Transverse colon (tissue), 4 donors: ENCODE measurements around the gene OR2AK2. TPM values are rescaled to one million over a fixed set of nuclear protein-coding genes. Genes with fewer than 3 reads are reported as not detected.

ENCODE experiments used
- DNase-seq: peaks from one replicate; pipeline ENCODE4 v3.0.0-alpha.2; 2019
- H3K27ac ChIP-seq, 4 donors: fragments of 200-600 bp; sonication (generic); 2 replicates each; pipeline ENCODE4 v1.5.1; 2016 to 2018; ENCODE audit warnings: inconsistent platforms in 4 of 4
- H3K27me3 ChIP-seq: fragments of 200-600 bp; sonication (generic); 2 replicates; pipeline ENCODE4 v1.5.1; 2017; ENCODE audit warnings: inconsistent platforms
- H3K36me3 ChIP-seq, 4 donors: fragments of 200-600 bp; sonication (generic); 2 replicates each; pipeline ENCODE4 v1.5.1; 2017 to 2019; ENCODE audit warnings: inconsistent platforms in 4 of 4
- H3K4me1 ChIP-seq, 4 donors: fragments of 200-600 bp; sonication (generic); 2 replicates each; pipeline ENCODE4 v1.5.1; 2017 to 2020; ENCODE audit warnings: inconsistent platforms in 4 of 4
- H3K4me3 ChIP-seq, 4 donors: fragments of 200-600 bp; sonication (generic); 1 replicate in 1 of 4; 2 replicates in 3 of 4; pipeline versions ENCODE4 v1.5.1 to v1.6.1; 2017 to 2019; ENCODE audit warnings: inconsistent platforms in 4 of 4
- H3K9me3 ChIP-seq, 2 donors: fragments of 200-600 bp; sonication (generic); 2 replicates each; pipeline ENCODE4 v1.5.1; 2017 to 2019; ENCODE audit warnings: inconsistent platforms in 2 of 2
- EP300 ChIP-seq: sonication (generic); formaldehyde crosslinking; IDR thresholded peaks from one replicate; pipeline ENCODE4 v1.6.1; 2017; ENCODE audit warnings: antibody characterized with exemption, low read depth
- POLR2A ChIP-seq: fragments of 450-650 bp; IDR thresholded peaks from one replicate; pipeline ENCODE4 v1.6.1; 2016; ENCODE audit warnings: antibody characterized with exemption, mild to moderate bottlenecking, moderate library complexity
- POLR2AphosphoS5 ChIP-seq, 3 donors: sonication (generic); formaldehyde crosslinking; IDR thresholded peaks; one replicate each; pipeline ENCODE4 v1.6.1; 2016; ENCODE audit warnings: antibody characterized with exemption in 3 of 3
- WGBS, 2 donors: methylation state at CpG; one replicate each; pipeline ENCODE4 v1.1.5; 2018; ENCODE audit warnings: low coverage in 1 of 2; 5-methylcytosine and 5-hydroxymethylcytosine counted together
- in situ Hi-C, 4 donors: fragments of 200-750 bp; cut with MboI; loops; one replicate each; pipeline versions ENCODE4 v1.15.0 to v1.15.1; 2017; ENCODE audit warnings: low sequenced_read_pairs in 3 of 4, low pct_ligation_motif_present in 1 of 4, low pct_unique_long_range_greater_than_20kb in 1 of 4
- intact Hi-C: fragments of 100-400 bp; cut with DNase I; formaldehyde crosslinking; loops from one replicate; pipeline ENCODE4 v1.15.1; 2023; ENCODE audit warnings: low total_unique reads
- total RNA-seq, 4 donors: library from RNA; depleted of rRNA; stranded (reverse); fragments of >200 nt; gene quantifications; one replicate each; pipeline ENCODE4 v1.1.0, GENCODE V29; 2016
- TF ChIP-seq, protein P1 (sequence below), 5 experiments: fragments of 200-600 bp in 3 of 5; fragments of 450-650 bp in 2 of 5; sonication (generic) in 3 of 5; IDR thresholded peaks; 1 replicate in 2 of 5; 2 replicates in 3 of 5; pipeline ENCODE4 v1.5.1; 2016 to 2017; ENCODE audit warnings: antibody characterized with exemption in 5 of 5, inconsistent platforms in 3 of 5, mild to moderate bottlenecking in 2 of 5, moderate library complexity in 1 of 5

Gene OR2AK2
- total RNA-seq, 4 donors from 2014 or later = not detected

DNA sequence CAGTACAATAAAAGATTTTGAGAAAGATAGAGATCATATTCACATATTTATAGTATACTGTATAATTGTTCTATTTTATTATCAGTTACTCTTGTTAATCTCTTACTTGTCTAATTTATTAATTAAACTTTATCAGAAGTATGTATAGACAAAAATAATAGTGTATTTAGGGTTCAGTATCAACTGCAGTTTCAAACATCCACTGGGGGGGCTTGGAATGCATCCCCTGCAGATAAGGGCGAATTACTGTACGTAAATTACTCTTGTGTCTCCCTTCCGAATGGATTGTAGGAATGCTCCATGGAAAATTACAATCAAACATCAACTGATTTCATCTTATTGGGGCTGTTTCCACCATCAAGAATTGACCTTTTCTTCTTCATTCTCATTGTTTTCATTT is 16.5 kb upstream of the OR2AK2 start, which contains the start of gene OR2L8:
Gene OR2L8 (plus strand): TSS at position 301 of the 400 bp plus-strand sequence. CDS start 0 bp downstream, at position 301.
- WGBS, 2 donors = 79 to 86% methylated on average over 3 of the region's 3 CpGs
- H3K36me3 ChIP-seq = no peaks in the 10 kb centered on the region
- TF ChIP-seq POLR2A (no peak), POLR2AphosphoS5 (IDR thresholded peaks at IDR 0.05) (no peak), EP300 (no peak)
- TF ChIP-seq, protein P1, sequence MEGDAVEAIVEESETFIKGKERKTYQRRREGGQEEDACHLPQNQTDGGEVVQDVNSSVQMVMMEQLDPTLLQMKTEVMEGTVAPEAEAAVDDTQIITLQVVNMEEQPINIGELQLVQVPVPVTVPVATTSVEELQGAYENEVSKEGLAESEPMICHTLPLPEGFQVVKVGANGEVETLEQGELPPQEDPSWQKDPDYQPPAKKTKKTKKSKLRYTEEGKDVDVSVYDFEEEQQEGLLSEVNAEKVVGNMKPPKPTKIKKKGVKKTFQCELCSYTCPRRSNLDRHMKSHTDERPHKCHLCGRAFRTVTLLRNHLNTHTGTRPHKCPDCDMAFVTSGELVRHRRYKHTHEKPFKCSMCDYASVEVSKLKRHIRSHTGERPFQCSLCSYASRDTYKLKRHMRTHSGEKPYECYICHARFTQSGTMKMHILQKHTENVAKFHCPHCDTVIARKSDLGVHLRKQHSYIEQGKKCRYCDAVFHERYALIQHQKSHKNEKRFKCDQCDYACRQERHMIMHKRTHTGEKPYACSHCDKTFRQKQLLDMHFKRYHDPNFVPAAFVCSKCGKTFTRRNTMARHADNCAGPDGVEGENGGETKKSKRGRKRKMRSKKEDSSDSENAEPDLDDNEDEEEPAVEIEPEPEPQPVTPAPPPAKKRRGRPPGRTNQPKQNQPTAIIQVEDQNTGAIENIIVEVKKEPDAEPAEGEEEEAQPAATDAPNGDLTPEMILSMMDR (IDR thresholded peaks at IDR 0.05) = no peak
- no peaks in the 10 kb centered on the region for H3K9me3 ChIP-seq
- intact Hi-C loops = no loop called here
- H3K27ac ChIP-seq = no peak within 1 kb of the TSS
- no peak for DNase-seq
- H3K27me3 ChIP-seq = no peaks in the 10 kb centered on the region
- no peaks in the 10 kb centered on the region for H3K4me1 ChIP-seq
- in situ Hi-C loops = no loop called here
- H3K4me3 ChIP-seq = no peak within 1 kb of the TSS

DNA sequence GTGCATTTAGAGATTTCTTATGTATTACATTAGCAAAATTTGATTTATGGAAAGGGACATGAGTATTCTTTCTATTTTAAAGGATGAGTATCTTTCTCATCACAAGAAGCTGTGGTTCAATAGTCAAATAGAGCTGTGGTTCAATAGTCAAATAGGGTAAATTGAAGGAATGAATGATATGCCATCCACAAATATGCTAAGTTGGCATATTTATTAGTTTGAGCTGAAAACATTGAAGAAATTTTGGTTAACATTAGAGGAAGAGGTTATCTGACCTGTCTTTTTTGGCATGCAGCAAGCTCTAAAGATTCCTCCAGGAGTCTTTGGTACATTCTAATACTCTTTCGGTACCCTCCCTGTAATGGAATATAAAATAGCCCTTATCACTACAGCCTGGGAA is 11.6 kb upstream of the OR2AK2 start:
- Histone ChIP-seq H3K36me3 (no peaks in the 10 kb centered on the region), H3K4me1 (no peaks in the 10 kb centered on the region), H3K27ac (no peak overlapping the region), H3K27me3 (no peaks in the 10 kb centered on the region), H3K4me3 (no peak overlapping the region), H3K9me3 (no peaks in the 10 kb centered on the region)
- TF ChIP-seq EP300 = no peak
- no peak for TF ChIP-seq POLR2A
- TF ChIP-seq POLR2AphosphoS5 (IDR thresholded peaks at IDR 0.05) = no peak
- TF ChIP-seq, protein P1 (IDR thresholded peaks at IDR 0.05) = no peak
- DNase-seq = no peak
- WGBS, 2 donors = 91 to 100% methylated on average over 1 of the region's 1 CpG
- in situ Hi-C loops (no loop called here), intact Hi-C loops (no loop called here)

DNA sequence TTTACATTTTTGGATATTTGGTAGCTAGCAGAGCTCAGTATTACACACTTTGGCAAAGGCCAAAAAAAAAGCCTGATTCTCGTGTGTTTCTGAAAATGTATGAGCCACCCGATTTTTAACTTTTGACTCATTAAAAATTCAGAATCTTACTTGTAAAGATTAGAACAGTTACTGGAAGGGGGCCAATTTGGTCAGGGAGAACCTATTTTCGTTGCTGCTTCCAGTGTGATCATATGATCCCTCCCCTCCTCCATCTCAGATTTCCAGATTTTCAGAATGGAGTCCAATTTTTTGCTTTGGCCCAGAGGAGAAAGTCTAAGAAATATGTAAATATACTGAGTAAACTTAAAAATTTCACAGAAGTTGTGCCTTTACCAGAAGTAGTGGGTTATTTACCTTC is 3.2 kb upstream of the OR2AK2 start:
- H3K9me3 ChIP-seq = no peaks in the 10 kb centered on the region

DNA sequence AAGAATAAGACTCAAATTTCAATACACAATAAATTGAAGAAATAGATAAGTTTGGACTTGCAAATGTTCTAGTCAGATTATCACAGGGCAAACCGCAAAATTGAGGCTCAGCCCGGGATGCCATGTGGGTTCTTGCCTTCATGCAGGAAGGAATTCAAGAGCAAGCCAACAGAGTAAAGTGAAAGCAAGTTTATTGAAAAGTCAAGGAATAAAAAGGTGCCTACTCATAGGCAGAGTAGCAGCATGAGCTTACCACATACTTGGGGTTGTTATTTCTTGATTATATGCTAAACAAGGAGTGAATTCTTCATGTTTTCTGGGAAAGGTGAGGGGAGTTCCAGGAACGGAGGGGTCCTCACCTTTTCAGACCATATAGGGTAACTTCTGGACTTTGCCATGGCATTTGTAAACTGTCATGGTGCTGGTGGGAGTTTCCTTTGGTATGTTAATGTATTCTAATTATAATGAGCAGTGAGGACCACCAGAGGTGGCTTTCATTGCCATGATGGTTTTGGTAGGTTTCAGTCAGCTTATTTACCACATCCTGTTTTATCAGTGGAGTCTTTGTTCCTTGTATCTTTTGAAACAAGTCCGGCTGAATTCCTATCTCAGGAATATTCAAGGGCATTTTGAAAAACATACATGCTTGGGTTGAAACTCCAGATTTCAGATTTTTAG is 2.0 kb upstream of the OR2AK2 start:
- in situ Hi-C loops (no loop called here), intact Hi-C loops (no loop called here)
- H3K4me3 ChIP-seq = no peak overlapping the region
- H3K4me1 ChIP-seq = no peaks in the 10 kb centered on the region
- H3K27ac ChIP-seq = no peak overlapping the region
- 58 to 71% methylated on average over 3 to 4 of the region's 4 CpGs for WGBS, 2 donors
- no peaks in the 10 kb centered on the region for H3K27me3 ChIP-seq
- no peaks in the 10 kb centered on the region for H3K36me3 ChIP-seq
- no peaks in the 10 kb centered on the region for H3K9me3 ChIP-seq
- TF ChIP-seq POLR2A = no peak
- no peak for TF ChIP-seq POLR2AphosphoS5 (IDR thresholded peaks at IDR 0.05)
- no peak for TF ChIP-seq EP300
- TF ChIP-seq, protein P1 (IDR thresholded peaks at IDR 0.05) = no peak
- DNase-seq = no peak

More for the DNA sequence above, 3.2 kb upstream of the OR2AK2 start:
- Histone ChIP-seq H3K4me3 (no peak overlapping the region), H3K36me3 (no peaks in the 10 kb centered on the region), H3K27me3 (no peaks in the 10 kb centered on the region), H3K27ac (no peak overlapping the region), H3K4me1 (no peaks in the 10 kb centered on the region)
- DNase-seq = no peak
- in situ Hi-C loops = no loop called here
- intact Hi-C loops = no loop called here
- WGBS, 2 donors = 26 to 29% methylated on average over 3 of the region's 3 CpGs
- TF ChIP-seq POLR2A (no peak), POLR2AphosphoS5 (IDR thresholded peaks at IDR 0.05) (no peak), EP300 (no peak)
- TF ChIP-seq, protein P1 (IDR thresholded peaks at IDR 0.05) = no peak
